ENCODE results near the gene WLS.

DNA sequence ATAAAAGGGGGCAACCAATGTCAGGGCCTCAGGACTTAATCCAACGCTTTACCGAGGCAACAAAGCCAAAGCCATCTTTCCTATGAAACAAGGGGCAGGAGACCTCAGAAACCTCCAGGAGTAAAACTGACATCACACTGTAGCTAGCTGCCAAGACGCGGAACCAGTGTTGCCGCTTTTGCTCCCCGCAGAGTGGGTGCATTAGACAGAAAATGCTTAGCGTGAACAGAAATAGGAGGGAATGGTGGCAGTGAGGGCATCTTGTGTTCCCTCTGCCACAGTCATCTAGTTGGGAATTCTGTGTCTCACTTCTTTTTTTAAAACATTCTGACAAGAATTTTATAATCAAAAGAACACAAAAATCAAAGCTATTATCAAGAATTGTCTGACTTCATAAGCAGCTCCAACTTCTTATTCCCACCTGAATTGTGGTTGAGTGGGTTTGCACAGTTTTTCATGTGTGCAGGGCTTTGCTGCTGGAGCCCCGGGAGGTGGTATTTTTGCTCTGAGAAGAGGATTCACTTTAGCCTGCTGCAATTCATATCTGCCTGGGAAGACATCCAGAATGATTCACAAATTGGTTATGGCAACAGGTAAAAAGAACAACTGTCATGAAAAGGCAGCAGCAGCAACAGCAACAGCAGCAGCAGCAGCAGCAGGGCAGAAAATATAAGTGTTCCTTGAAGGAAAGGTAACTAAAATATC lies 99.7 kb downstream of the WLS start:
- TF ChIP-seq RAD21 (IDR thresholded peaks at IDR 0.05; ENCODE audit: low read depth): no peak
- no peak for TF ChIP-seq TCF12 (IDR thresholded peaks at IDR 0.05; ENCODE audit: low read depth)
- TF ChIP-seq, protein P1, sequence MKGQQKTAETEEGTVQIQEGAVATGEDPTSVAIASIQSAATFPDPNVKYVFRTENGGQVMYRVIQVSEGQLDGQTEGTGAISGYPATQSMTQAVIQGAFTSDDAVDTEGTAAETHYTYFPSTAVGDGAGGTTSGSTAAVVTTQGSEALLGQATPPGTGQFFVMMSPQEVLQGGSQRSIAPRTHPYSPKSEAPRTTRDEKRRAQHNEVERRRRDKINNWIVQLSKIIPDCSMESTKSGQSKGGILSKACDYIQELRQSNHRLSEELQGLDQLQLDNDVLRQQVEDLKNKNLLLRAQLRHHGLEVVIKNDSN (IDR thresholded peaks at IDR 0.05): no peak
- TF ChIP-seq FOXM1 (IDR thresholded peaks at IDR 0.05; ENCODE audit: borderline replicate concordance, low read depth): no peak
- no peak for TF ChIP-seq TAF1 (IDR thresholded peaks at IDR 0.05; ENCODE audit: low read depth)
- no peak for TF ChIP-seq NFIC (IDR thresholded peaks at IDR 0.05)
